ENCODE results near the gene CCDC181.
"Not testable (repeated sequence)": the region's sequence is repeated elsewhere in the genome, so short reads cannot be mapped to it uniquely, and the experiment has no call there.

CCDC181 gene

GRCh38 chr1:169402578-169402977 lies 24.7 kb downstream of the CCDC181 start:
- not testable (repeated sequence) for DNase-seq (ENCODE audit: low read depth in 2 of 2)

- DNase-seq (ENCODE audit: low read depth in 2 of 2), result no peak
Measured at GRCh38 chr1:169395955-169396354, 31.3 kb downstream of the CCDC181 start.

- DNase-seq (ENCODE audit: low read depth in 2 of 2), result no peak
Measured at GRCh38 chr1:169392406-169392805, 34.9 kb downstream of the CCDC181 start.

- DNase-seq (ENCODE audit: low read depth in 2 of 2), result no peak
Measured at GRCh38 chr1:169390303-169390702, 37.0 kb downstream of the CCDC181 start.

- no peak for DNase-seq (ENCODE audit: low read depth in 2 of 2)
Measured at GRCh38 chr1:169387399-169387798, 39.9 kb downstream of the CCDC181 start.

GRCh38 chr1:169383449-169383848 lies 43.8 kb downstream of the CCDC181 start:
- no peak for DNase-seq (ENCODE audit: low read depth in 2 of 2)

GRCh38 chr1:169381162-169381561 lies 46.1 kb downstream of the CCDC181 start:
- DNase-seq (ENCODE audit: low read depth in 2 of 2), result no peak

GRCh38 chr1:169371404-169371803 lies 55.9 kb downstream of the CCDC181 start:
- no peak for DNase-seq (ENCODE audit: low read depth in 2 of 2)

- DNase-seq (ENCODE audit: low read depth in 2 of 2), result peak; percentile 5 to 14
Measured at GRCh38 chr1:169368406-169368769, 58.9 kb downstream of the CCDC181 start.

GRCh38 chr1:169367686-169368405 lies 59.4 kb downstream of the CCDC181 start, which contains the start of the genes BLZF1 and NME7:
TSS of gene BLZF1 (plus strand) at chr1:169368195. CDS start at chr1:169369523, 1,328 bp downstream.
TSS of gene NME7 (minus strand) at chr1:169367797. CDS start at chr1:169367710, 87 bp downstream.
- peak; percentile 96 to 97 for DNase-seq (ENCODE audit: low read depth in 2 of 2)

GRCh38 chr1:169367096-169367685 lies 60.1 kb downstream of the CCDC181 start:
- no peak for DNase-seq (ENCODE audit: low read depth in 2 of 2)

- no peak for DNase-seq (ENCODE audit: low read depth in 2 of 2)
Measured at GRCh38 chr1:169364948-169365347, 62.3 kb downstream of the CCDC181 start.

- no peak for DNase-seq (ENCODE audit: low read depth in 2 of 2)
Measured at GRCh38 chr1:169363046-169363730, 64.1 kb downstream of the CCDC181 start.

GRCh38 chr1:169361281-169361680 lies 66.0 kb downstream of the CCDC181 start:
- no peak for DNase-seq (ENCODE audit: low read depth in 2 of 2)

GRCh38 chr1:169360415-169360814 lies 66.9 kb downstream of the CCDC181 start:
- no peak for DNase-seq (ENCODE audit: low read depth in 2 of 2)

GRCh38 chr1:169348383-169349036 lies 78.8 kb downstream of the CCDC181 start:
- peak in 1 of 2 donors; percentile 31 for DNase-seq (ENCODE audit: low read depth in 2 of 2)

- no peak for DNase-seq (ENCODE audit: low read depth in 2 of 2)
Measured at GRCh38 chr1:169347688-169348382, 79.4 kb downstream of the CCDC181 start.

- no peak for DNase-seq (ENCODE audit: low read depth in 2 of 2)
Measured at GRCh38 chr1:169346036-169346589, 81.2 kb downstream of the CCDC181 start.

- DNase-seq (ENCODE audit: low read depth in 2 of 2), result no peak
Measured at GRCh38 chr1:169345511-169345910, 81.8 kb downstream of the CCDC181 start.

Measured in activated CD4-positive, alpha-beta T cell treated with anti-CD3 and anti-CD28 coated beads for 24 hours (primary cell).